CD4-positive, alpha-beta T cell treated with Interleukin-1 beta for 1 hour (primary cell): ENCODE data around the gene PROKR2.

Experiments
- DNase-seq, 2 donors: peaks; one replicate each; pipeline ENCODE4 v3.0.0-alpha.2; 2020 to 2022

Gene PROKR2

GRCh38 chr20:5279661-5280060 is 37.1 kb downstream of the PROKR2 start:
- DNase-seq: no peak

GRCh38 chr20:5272268-5272667 is 44.5 kb downstream of the PROKR2 start:
- no peak for DNase-seq

- no peak for DNase-seq
These were observed 46.2 kb downstream of the PROKR2 start for GRCh38 chr20:5270603-5271002.

GRCh38 chr20:5268449-5268848 is 48.3 kb downstream of the PROKR2 start:
- DNase-seq: no peak

- peak in 1 of 2 donors; percentile 2 for DNase-seq
These were observed 49.7 kb downstream of the PROKR2 start for GRCh38 chr20:5267092-5267491.
